GM13976 (cell line): ENCODE data around the gene SULT1A2.

Source experiments
- DNase-seq: peaks from one replicate; pipeline ENCODE4 v3.0.0; 2012; ENCODE audit warnings: low spot score
- CTCF ChIP-seq: IDR thresholded peaks from 2 replicates; pipeline ENCODE4 v1.5.1; 2012; ENCODE audit warnings: borderline replicate concordance, mild to moderate bottlenecking; ENCODE audit not compliant: insufficient read depth; ENCODE audit errors: extremely low read depth, missing control alignments, control extremely low read depth
- in situ Hi-C: fragments of 300-500 bp; cut with MboI; formaldehyde crosslinking; loops from one replicate; pipeline ENCODE4 v1.12.0; 2022; ENCODE audit warnings: low sequenced_read_pairs, mixed read lengths, inconsistent platforms; ENCODE audit not compliant: unreplicated experiment

Gene SULT1A2

GRCh38 chr16:28587386-28587785 lies 9.5 kb downstream of the SULT1A2 start:
- in situ Hi-C loops: no loop called here
- DNase-seq: no peak
- no peak for TF ChIP-seq CTCF

GRCh38 chr16:28586466-28586865 lies 10.4 kb downstream of the SULT1A2 start:
- no peak for TF ChIP-seq CTCF
- DNase-seq: no peak
- in situ Hi-C loops: no loop called here

- TF ChIP-seq CTCF: no peak
- no peak for DNase-seq
- in situ Hi-C loops: no loop called here
Measured at GRCh38 chr16:28585674-28586073, 11.2 kb downstream of the SULT1A2 start.

- no peak for TF ChIP-seq CTCF
- DNase-seq: no peak
- in situ Hi-C loops: no loop called here
Measured at GRCh38 chr16:28580726-28581315, 16.0 kb downstream of the SULT1A2 start.

GRCh38 chr16:28575446-28576109 lies 21.3 kb downstream of the SULT1A2 start:
- TF ChIP-seq CTCF: no peak
- in situ Hi-C loops: no loop called here
- DNase-seq: no peak

- TF ChIP-seq CTCF: no peak
- no peak for DNase-seq
- in situ Hi-C loops: no loop called here
Measured at GRCh38 chr16:28574925-28575324, 21.9 kb downstream of the SULT1A2 start.
